ENCODE data around the gene ZNF570. TPM values are rescaled to one million over a fixed set of nuclear protein-coding genes. Genes with fewer than 3 reads are reported as not detected.

ZNF570 gene
- total RNA-seq, 1 donor from 2014 or later, result 11.7 TPM

GRCh38 chr19:37513397-37513796 is 44.2 kb downstream of the ZNF570 start:
- TF ChIP-seq, protein P1, sequence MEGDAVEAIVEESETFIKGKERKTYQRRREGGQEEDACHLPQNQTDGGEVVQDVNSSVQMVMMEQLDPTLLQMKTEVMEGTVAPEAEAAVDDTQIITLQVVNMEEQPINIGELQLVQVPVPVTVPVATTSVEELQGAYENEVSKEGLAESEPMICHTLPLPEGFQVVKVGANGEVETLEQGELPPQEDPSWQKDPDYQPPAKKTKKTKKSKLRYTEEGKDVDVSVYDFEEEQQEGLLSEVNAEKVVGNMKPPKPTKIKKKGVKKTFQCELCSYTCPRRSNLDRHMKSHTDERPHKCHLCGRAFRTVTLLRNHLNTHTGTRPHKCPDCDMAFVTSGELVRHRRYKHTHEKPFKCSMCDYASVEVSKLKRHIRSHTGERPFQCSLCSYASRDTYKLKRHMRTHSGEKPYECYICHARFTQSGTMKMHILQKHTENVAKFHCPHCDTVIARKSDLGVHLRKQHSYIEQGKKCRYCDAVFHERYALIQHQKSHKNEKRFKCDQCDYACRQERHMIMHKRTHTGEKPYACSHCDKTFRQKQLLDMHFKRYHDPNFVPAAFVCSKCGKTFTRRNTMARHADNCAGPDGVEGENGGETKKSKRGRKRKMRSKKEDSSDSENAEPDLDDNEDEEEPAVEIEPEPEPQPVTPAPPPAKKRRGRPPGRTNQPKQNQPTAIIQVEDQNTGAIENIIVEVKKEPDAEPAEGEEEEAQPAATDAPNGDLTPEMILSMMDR (IDR thresholded peaks at IDR 0.05; ENCODE audit: unreplicated experiment), result no peak
- H3K36me3 Mint-ChIP-seq (ENCODE audit: insufficient read depth), result peaks cover 47% of the 10 kb centered on the region
- H3K9me3 Mint-ChIP-seq (ENCODE audit: low read depth), result no peaks in the 10 kb centered on the region
- no peaks in the 10 kb centered on the region for H3K4me1 Mint-ChIP-seq (ENCODE audit: low read depth)
- H3K27ac Mint-ChIP-seq, result no peak overlapping the region
- H3K4me3 Mint-ChIP-seq (ENCODE audit: low read depth), result no peak overlapping the region
- DNase-seq (ENCODE audit: low spot score, unreplicated experiment), result no peak
- H3K27me3 Mint-ChIP-seq, result no peaks in the 10 kb centered on the region

GRCh38 chr19:37519890-37520289 is 50.7 kb downstream of the ZNF570 start:
- H3K36me3 Mint-ChIP-seq (ENCODE audit: insufficient read depth), result peaks cover 57% of the 10 kb centered on the region
- DNase-seq (ENCODE audit: low spot score, unreplicated experiment), result no peak
- H3K27ac Mint-ChIP-seq, result no peak overlapping the region
- H3K9me3 Mint-ChIP-seq (ENCODE audit: low read depth), result peaks cover 3% of the 10 kb centered on the region
- no peaks in the 10 kb centered on the region for H3K4me1 Mint-ChIP-seq (ENCODE audit: low read depth)
- H3K4me3 Mint-ChIP-seq (ENCODE audit: low read depth), result no peak overlapping the region
- no peaks in the 10 kb centered on the region for H3K27me3 Mint-ChIP-seq
- TF ChIP-seq, protein P1 (IDR thresholded peaks at IDR 0.05; ENCODE audit: unreplicated experiment), result no peak

- peaks cover 63% of the 10 kb centered on the region for H3K36me3 Mint-ChIP-seq (ENCODE audit: insufficient read depth)
- no peak for DNase-seq (ENCODE audit: low spot score, unreplicated experiment)
- H3K4me1 Mint-ChIP-seq (ENCODE audit: low read depth), result no peaks in the 10 kb centered on the region
- peak overlapping the region; percentile 3 for H3K27ac Mint-ChIP-seq
- H3K27me3 Mint-ChIP-seq, result no peaks in the 10 kb centered on the region
- peaks cover 46% of the 10 kb centered on the region for H3K9me3 Mint-ChIP-seq (ENCODE audit: low read depth)
- TF ChIP-seq, protein P1 (IDR thresholded peaks at IDR 0.05; ENCODE audit: unreplicated experiment), result no peak
- no peak overlapping the region for H3K4me3 Mint-ChIP-seq (ENCODE audit: low read depth)
These were observed 68.3 kb downstream of the ZNF570 start for GRCh38 chr19:37537391-37537947.

Other genes with a start within 250 kb of the ZNF570 start
- 7.9 and 9.3 TPM in 2 replicates for gene ZNF527, start 98.3 kb upstream of the ZNF570 start, total RNA-seq
- gene ZNF569, start 1.9 kb upstream of the ZNF570 start, total RNA-seq, result 7.6 and 8.5 TPM in 2 replicates
- gene ZNF793, start 37.6 kb downstream of the ZNF570 start, total RNA-seq, result 24.8 and 30.9 TPM in 2 replicates
- gene ZNF571, start 125.4 kb downstream of the ZNF570 start, total RNA-seq, result 8.5 and 11.2 TPM in 2 replicates
- 0.79 and 0.98 TPM in 2 replicates for gene ZNF540, start 125.5 kb downstream of the ZNF570 start, total RNA-seq
- gene ZFP30, start 186.1 kb downstream of the ZNF570 start, total RNA-seq, result 32.0 and 35.7 TPM in 2 replicates

All from progenitor cell of endocrine pancreas (in vitro differentiated cells).